Loucy (cell line): ENCODE results near the gene H1-8.

Experiments used
- H2AFZ ChIP-seq: fragments of 200-600 bp; sonication (generic); 2 replicates; pipeline ENCODE4 v1.6.0; 2016; ENCODE audit warnings: antibody characterized with exemption, mild to moderate bottlenecking, low read length, moderate library complexity
- H3F3A ChIP-seq: fragments of 200-600 bp; 2 replicates; pipeline ENCODE4 v1.6.0; 2016; ENCODE audit warnings: antibody characterized with exemption, low read depth, mild to moderate bottlenecking
- H3K27me3 ChIP-seq: fragments of 200-600 bp; sonication (generic); 2 replicates; pipeline ENCODE4 v1.6.1; 2014; ENCODE audit warnings: low read length, mild to moderate bottlenecking; ENCODE audit not compliant: insufficient read depth, poor library complexity, severe bottlenecking
- H3K36me3 ChIP-seq: fragments of 200-600 bp; sonication (generic); 2 replicates; pipeline ENCODE4 v1.6.1; 2016; ENCODE audit warnings: low read length; ENCODE audit not compliant: insufficient read depth
- H3K4me1 ChIP-seq: fragments of 200-600 bp; sonication (generic); 2 replicates; pipeline ENCODE4 v1.5.1; 2014; ENCODE audit warnings: low read length, mild to moderate bottlenecking; ENCODE audit not compliant: insufficient read depth, poor library complexity, severe bottlenecking
- H3K4me2 ChIP-seq: fragments of 200-600 bp; sonication (generic); 2 replicates; pipeline ENCODE4 v1.6.0; 2014; ENCODE audit warnings: antibody characterized with exemption, low read length, low read depth, mild to moderate bottlenecking; ENCODE audit not compliant: poor library complexity, severe bottlenecking
- H3K4me3 ChIP-seq: fragments of 200-600 bp; sonication (generic); 2 replicates; pipeline ENCODE4 v1.5.1; 2014; ENCODE audit warnings: low read length, mild to moderate bottlenecking, mixed read lengths; ENCODE audit not compliant: poor library complexity, severe bottlenecking
- H3K79me2 ChIP-seq: fragments of 200-600 bp; sonication (generic); 2 replicates; pipeline ENCODE4 v1.6.1; 2014; ENCODE audit warnings: low read length; ENCODE audit not compliant: insufficient read depth
- H3K9ac ChIP-seq: fragments of 200-600 bp; sonication (generic); 2 replicates; pipeline ENCODE4 v1.6.0; 2014; ENCODE audit warnings: mild to moderate bottlenecking, low read depth, low read length, moderate library complexity; ENCODE audit not compliant: poor library complexity, severe bottlenecking
- H3K9me2 ChIP-seq: fragments of 200-600 bp; sonication (generic); replicated peaks from 2 replicates; pipeline ENCODE4 v1.6.1; 2016; ENCODE audit warnings: low read depth, low read length, mixed read lengths
- H3K9me3 ChIP-seq: fragments of 200-600 bp; sonication (generic); 2 replicates; pipeline ENCODE4 v1.6.1; 2014; ENCODE audit warnings: mild to moderate bottlenecking, antibody characterized with exemption, low read length, low read depth; ENCODE audit not compliant: insufficient read depth
- H4K20me1 ChIP-seq: fragments of 200-600 bp; sonication (generic); 2 replicates; pipeline ENCODE4 v1.6.0; 2014; ENCODE audit warnings: antibody characterized with exemption, low read length, mild to moderate bottlenecking; ENCODE audit not compliant: insufficient read depth, poor library complexity, severe bottlenecking
- CTCF ChIP-seq: fragments of 200-600 bp; sonication (generic); conservative IDR thresholded peaks from 2 replicates; pipeline ENCODE4 v1.5.1; 2014; ENCODE audit warnings: mild to moderate bottlenecking, antibody characterized with exemption, low read length
- EZH2phosphoT487 ChIP-seq: fragments of 200-600 bp; IDR thresholded peaks from 2 replicates; pipeline ENCODE4 v1.6.1; 2018; ENCODE audit warnings: antibody characterized with exemption, mild to moderate bottlenecking, moderate library complexity, borderline replicate concordance

H1-8 gene

GRCh38 chr3:129577366-129577765, 34.4 kb downstream of the H1-8 start:
- Histone ChIP-seq H3F3A (no peaks in the 10 kb centered on the region), H3K9ac (peak overlapping the region; percentile 60), H2AFZ (no peak overlapping the region), H3K4me2 (peak overlapping the region; percentile 56), H3K79me2 (no peaks in the 10 kb centered on the region), H3K36me3 (peaks cover 59% of the 10 kb centered on the region; the same call in 1 of the 2 replicates), H3K9me3 (no peaks in the 10 kb centered on the region), H3K4me3 (peak overlapping the region; percentile 32), H3K9me2 (no peaks in the 10 kb centered on the region), H4K20me1 (no peaks in the 10 kb centered on the region), H3K27me3 (no peaks in the 10 kb centered on the region), H3K4me1 (peaks cover 32% of the 10 kb centered on the region)
- TF ChIP-seq CTCF (no peak), EZH2phosphoT487 (no peak)

GRCh38 chr3:129577925-129578786, 35.2 kb downstream of the H1-8 start:
- no peak overlapping the region for H2AFZ ChIP-seq
- peak overlapping the region; percentile 32 for H3K4me3 ChIP-seq
- no peaks in the 10 kb centered on the region for H3K9me3 ChIP-seq
- peaks cover 32% of the 10 kb centered on the region for H3K4me1 ChIP-seq
- H3K4me2 ChIP-seq: peak overlapping the region; percentile 56
- no peaks in the 10 kb centered on the region for H3K9me2 ChIP-seq
- peak overlapping the region; percentile 60 for H3K9ac ChIP-seq
- no peaks in the 10 kb centered on the region for H4K20me1 ChIP-seq
- no peaks in the 10 kb centered on the region for H3F3A ChIP-seq
- H3K27me3 ChIP-seq: no peaks in the 10 kb centered on the region
- H3K79me2 ChIP-seq: no peaks in the 10 kb centered on the region
- H3K36me3 ChIP-seq: peaks cover 63% of the 10 kb centered on the region; the same call in 1 of the 2 replicates
- TF ChIP-seq EZH2phosphoT487: no peak
- TF ChIP-seq CTCF: no peak

GRCh38 chr3:129579991-129580390, 37.0 kb downstream of the H1-8 start:
- no peaks in the 10 kb centered on the region for H3K9me3 ChIP-seq
- no peaks in the 10 kb centered on the region for H3F3A ChIP-seq
- H3K79me2 ChIP-seq: no peaks in the 10 kb centered on the region
- peaks cover 32% of the 10 kb centered on the region for H3K4me1 ChIP-seq
- no peak overlapping the region for H3K9ac ChIP-seq
- no peak overlapping the region for H2AFZ ChIP-seq
- no peaks in the 10 kb centered on the region for H3K9me2 ChIP-seq
- no peaks in the 10 kb centered on the region for H4K20me1 ChIP-seq
- TF ChIP-seq EZH2phosphoT487 (no peak), CTCF (no peak)
- no peak overlapping the region for H3K4me3 ChIP-seq
- H3K36me3 ChIP-seq: peaks cover 65% of the 10 kb centered on the region; the same call in 1 of the 2 replicates
- no peak overlapping the region for H3K4me2 ChIP-seq
- H3K27me3 ChIP-seq: no peaks in the 10 kb centered on the region
